ENCODE measurements around the gene PDS5A.

PDS5A gene

DNA sequence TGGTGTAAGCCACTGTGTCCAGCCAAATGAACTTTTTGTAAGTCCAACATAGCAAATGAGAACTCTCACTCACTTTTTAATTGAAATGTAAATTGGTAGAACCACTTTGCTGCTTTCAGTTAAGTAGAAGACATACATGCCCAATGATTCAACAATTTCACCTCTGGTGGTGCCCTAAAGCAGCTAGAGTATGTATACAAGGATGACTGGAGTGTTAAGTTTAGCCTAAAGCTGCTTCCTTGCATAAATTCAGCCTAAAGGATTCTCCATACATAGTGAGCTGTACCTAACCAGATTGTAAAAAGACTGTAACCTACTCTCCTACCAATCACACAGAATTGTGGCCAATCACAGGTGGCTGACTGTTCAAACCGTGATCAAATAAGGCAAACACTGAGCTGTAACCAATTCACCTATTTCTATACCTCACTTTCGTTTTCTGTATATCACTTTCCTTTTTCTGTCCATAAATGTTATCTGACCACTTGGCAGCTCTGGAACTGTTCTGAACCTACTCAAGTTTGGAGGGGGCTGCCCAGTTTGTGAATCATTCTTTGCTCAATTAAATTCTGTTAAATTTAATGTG, 39.9 kb downstream of the PDS5A start:
- H3K4me3 ChIP-seq (ENCODE audit: control insufficient read depth, low read depth, low read length), result no peak overlapping the region
- DNase-seq (ENCODE audit: low read depth), result no peak
- TF ChIP-seq, protein P1, sequence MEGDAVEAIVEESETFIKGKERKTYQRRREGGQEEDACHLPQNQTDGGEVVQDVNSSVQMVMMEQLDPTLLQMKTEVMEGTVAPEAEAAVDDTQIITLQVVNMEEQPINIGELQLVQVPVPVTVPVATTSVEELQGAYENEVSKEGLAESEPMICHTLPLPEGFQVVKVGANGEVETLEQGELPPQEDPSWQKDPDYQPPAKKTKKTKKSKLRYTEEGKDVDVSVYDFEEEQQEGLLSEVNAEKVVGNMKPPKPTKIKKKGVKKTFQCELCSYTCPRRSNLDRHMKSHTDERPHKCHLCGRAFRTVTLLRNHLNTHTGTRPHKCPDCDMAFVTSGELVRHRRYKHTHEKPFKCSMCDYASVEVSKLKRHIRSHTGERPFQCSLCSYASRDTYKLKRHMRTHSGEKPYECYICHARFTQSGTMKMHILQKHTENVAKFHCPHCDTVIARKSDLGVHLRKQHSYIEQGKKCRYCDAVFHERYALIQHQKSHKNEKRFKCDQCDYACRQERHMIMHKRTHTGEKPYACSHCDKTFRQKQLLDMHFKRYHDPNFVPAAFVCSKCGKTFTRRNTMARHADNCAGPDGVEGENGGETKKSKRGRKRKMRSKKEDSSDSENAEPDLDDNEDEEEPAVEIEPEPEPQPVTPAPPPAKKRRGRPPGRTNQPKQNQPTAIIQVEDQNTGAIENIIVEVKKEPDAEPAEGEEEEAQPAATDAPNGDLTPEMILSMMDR (conservative IDR thresholded peaks at IDR 0.05; ENCODE audit: control insufficient read depth, insufficient read depth, low read depth, low read length), result no peak

DNA sequence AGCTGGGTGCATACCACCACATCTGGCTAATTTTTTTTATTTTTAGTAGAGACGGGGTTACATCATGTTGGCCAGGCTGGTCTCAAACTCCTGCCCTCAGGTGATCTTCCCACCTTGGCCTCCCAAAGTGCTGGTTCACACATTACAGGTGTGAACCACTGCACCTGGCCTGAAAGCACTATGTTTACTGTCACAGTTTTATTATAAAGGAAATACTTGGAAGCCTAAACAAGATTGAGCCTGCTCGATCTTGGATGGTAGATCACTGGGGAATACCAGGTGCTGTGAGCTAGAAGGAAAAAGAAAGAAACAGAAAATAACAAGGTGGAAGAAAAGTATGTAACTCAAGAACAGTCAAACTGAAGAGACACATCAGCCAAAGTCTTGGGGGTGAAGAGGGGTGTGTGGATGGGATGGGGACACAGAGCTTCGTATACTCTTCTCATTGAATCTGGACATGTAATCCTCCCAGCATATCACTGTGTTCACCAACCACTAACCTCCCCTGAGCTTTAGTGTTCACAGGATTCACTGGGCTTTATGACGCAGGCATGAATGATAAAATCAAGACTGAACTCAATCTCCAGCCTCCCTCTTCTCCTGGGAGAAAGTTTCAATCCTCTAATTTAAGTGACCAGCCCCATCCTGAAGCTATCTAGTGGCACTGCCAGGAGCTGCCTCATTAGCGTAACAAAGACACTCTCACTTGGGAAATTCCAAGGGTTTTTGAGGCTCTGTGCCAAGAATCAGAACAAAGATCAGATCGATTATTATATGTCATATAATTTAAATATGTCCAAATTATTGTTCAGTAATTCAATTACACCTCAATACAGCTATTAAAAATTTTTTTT, 40.9 kb downstream of the PDS5A start:
- H3K4me3 ChIP-seq (ENCODE audit: control insufficient read depth, low read depth, low read length), result no peak overlapping the region
- TF ChIP-seq, protein P1 (conservative IDR thresholded peaks at IDR 0.05; ENCODE audit: control insufficient read depth, insufficient read depth, low read depth, low read length), result no peak
- DNase-seq (ENCODE audit: low read depth), result no peak

DNA sequence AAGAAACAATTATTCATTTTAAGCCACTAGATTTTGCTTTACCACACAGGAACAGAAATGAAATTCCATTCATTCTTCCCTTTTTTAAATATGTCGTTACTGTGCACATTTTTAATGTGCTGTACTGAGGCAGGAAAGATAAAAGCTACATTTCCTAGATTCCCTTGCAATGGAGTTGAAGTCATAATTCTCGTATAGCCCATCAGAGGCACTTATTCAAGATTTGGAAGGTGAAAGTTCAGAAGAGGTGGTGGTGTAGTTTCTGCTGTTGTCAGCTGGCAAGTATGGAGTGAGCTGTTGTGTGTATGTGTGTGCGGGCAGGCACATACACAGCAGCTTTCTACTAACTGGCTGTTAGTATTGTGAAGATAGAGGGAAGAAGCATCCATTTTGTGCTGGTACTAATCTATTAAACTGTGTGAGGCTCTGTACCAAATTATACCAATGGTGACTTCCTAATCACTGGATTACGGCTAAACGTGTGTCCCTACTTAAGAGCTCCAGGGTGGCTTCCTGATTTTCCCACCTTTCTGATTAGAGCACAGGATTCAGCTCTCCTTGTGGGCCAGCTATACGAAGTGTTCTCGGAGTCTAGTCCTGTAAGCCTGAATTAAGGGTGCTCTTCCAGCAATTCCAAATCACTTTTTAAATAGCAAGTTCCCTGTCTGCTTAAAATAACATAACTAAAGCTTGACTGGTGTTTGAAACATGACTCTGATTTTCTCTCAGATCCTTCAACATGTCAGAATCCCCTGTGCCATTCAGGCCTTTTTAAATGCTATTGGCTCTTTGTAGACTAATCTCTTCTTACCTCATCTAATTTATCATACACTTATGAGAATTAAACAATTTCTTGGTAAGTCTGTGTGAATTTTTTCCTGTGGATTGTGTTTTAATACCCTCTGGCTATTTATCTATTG, 43.8 kb downstream of the PDS5A start:
- peak; percentile 24 for DNase-seq (ENCODE audit: low read depth)
- no peak overlapping the region for H3K4me3 ChIP-seq (ENCODE audit: control insufficient read depth, low read depth, low read length)
- TF ChIP-seq, protein P1 (conservative IDR thresholded peaks at IDR 0.05; ENCODE audit: control insufficient read depth, insufficient read depth, low read depth, low read length), result no peak

DNA sequence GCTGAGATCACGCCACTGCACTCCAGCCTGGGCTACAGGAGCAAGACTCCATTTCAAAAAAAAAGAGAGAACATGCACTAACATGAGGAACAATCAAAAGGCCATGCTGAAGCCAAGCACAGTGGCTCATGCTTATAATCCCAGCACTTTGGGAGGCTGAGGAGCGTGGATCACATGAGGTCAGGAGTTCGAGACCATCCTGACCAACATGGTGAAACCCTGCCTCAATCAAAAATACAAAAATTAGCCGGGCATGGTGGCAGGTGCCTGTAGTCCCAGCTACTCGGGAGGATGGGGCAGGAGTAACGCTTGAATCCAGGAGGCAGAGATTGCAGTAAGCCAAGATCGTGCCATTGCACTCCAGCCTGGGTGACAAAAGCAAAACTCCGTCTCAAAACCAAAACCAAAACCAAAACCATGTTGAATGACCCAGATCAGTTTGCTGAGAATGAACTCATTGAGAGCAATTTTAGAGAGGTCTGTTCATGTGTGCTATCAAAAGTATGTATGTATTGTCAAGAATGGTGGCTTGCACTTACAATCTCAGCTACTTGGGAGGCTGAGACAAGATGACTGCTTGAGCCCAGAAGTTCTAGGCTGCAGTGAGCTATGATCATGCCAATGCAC, 44.8 kb downstream of the PDS5A start:
- no peak for DNase-seq (ENCODE audit: low read depth)
- no peak overlapping the region for H3K4me3 ChIP-seq (ENCODE audit: control insufficient read depth, low read depth, low read length)

DNA sequence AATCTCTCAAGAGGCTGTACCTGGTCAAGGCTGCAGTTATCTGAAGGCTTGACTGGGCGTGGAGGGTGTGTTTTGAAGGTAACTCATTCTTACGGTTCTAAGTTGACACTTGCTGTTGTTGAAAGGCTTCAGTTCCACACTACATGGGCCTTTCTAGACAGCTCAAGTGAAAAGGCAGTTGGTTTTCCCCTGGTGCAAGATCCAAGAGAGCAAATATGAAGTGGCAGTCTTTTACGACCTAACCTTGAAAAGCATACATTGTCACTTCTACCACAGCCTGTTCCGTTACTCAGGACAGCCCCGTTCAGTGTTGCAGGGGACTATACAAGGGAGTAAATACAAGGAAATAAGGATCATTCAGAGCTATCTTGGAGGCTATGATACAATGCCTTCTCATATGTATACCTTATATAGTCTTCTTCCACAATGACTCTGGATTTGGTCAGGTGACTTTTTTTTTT, 46.2 kb downstream of the PDS5A start:
- no peak overlapping the region for H3K4me3 ChIP-seq (ENCODE audit: control insufficient read depth, low read depth, low read length)
- TF ChIP-seq, protein P1 (conservative IDR thresholded peaks at IDR 0.05; ENCODE audit: control insufficient read depth, insufficient read depth, low read depth, low read length), result no peak
- no peak for DNase-seq (ENCODE audit: low read depth)

More for the DNA sequence above, 44.8 kb downstream of the PDS5A start:
- TF ChIP-seq, protein P1 (conservative IDR thresholded peaks at IDR 0.05; ENCODE audit: control insufficient read depth, insufficient read depth, low read depth, low read length), result no peak

DNA sequence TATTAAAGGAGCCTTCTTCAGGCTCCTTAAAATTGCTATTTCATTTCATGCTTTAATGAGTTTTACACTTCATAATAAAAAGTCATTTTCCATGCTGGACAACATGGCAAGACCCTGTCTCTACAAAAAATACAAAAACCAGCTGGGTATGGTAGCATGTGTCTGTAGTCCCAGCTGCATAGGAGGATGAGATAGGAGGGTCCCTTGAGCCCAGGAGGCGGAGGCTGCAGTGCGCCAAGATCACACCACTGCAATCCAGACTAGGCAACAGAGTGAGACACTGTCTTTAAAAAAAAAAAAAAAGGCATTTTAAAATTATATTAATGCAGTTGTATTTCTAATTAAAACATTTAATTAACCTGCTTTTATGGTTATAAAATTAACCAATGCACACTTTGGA, 49.2 kb downstream of the PDS5A start:
- TF ChIP-seq, protein P1 (conservative IDR thresholded peaks at IDR 0.05; ENCODE audit: control insufficient read depth, insufficient read depth, low read depth, low read length), result no peak
- no peak for DNase-seq (ENCODE audit: low read depth)
- H3K4me3 ChIP-seq (ENCODE audit: control insufficient read depth, low read depth, low read length), result no peak overlapping the region

Data from fibroblast of mammary gland (primary cell).